ENCODE data around the gene WSCD1.
A peak's percentile ranks its signal among the peaks of the same experiment; 100 is the strongest.

The WSCD1 gene

DNA sequence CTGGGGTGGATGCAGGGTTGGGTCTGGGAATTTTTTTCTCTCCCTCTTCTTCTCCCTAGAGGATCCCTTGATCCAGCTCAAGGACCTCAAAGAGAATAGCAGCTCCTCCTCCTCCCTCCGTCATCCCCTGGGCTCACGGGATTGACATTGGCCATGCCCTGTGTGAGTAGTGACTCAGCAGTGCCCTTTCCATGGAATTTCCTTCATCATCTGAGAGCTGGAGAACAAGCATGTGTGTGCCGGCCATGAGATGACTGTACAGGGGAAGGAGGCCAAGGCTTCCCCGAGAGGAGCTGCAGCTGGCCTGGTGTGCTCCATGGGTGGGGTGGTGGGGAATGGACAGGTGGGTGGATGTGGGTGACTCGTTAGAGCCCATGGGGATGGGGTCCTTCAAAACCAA lies 8.9 kb upstream of the WSCD1 start:
- DNase-seq: no peak

DNA sequence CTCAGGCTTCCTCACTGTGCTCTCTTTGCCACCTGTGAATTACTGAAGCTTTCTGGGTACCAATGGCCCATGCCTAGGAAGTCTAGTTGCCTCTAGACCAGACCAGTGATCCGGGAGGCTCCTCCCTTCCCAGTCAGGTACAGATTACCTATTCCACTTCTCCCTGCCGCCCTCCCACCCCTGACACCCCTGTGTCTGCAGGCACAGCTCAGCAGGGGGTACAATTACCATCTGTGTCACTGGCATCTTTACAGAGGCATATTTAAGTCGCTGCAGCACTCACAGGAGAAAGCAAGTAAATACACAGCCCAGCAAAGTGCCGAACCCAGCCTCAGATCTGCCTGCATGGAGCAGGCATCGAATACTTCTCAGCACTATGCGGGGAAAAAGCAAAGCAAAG lies 5.3 kb upstream of the WSCD1 start:
- DNase-seq: no peak

DNA sequence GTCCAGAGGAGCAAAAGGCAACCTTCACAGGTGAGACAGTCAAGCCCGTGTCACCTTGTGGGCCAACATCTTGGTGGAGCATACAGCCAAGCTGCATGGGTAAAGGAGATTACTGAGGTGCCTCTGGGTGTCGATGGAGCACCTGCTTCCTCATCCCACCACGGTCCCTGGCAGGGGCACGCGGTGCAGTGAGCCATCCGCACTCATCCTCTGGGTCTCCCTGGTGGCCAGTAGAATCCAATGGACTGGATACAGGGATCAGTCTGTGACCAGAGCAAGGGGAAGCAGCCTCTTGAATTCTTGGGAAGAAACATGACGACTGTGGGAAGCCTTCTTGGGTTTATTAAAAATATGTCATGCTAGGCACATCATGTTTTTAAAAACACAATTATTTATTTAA lies 4.8 kb upstream of the WSCD1 start:
- DNase-seq: no peak

- no peak for DNase-seq
These were observed 3.8 kb upstream of the WSCD1 start for GRCh38 chr17:6066183-6066948.

DNA sequence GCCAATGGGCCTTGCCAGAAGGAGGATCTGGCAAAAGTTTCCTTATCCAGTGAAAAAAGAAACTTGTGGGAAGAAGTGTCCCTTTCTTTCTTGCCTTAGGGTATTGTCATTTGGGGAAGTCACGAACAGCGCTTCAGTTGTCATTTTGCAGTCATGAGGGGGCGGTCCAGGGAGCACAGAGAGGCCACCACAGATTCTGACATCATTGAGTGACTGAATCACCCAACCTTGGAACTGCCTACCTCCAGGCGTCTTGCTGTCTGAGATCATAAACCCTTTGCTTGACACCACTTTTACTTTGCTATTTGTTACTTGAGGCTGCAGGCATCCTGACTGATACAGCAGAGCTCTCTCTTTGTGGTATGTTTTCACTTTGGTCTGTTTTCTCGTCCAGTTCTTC lies 3.1 kb upstream of the WSCD1 start:
- no peak for DNase-seq

- DNase-seq: no peak
These were observed 292 bp downstream of the WSCD1 start for GRCh38 chr17:6070430-6070912.

DNA sequence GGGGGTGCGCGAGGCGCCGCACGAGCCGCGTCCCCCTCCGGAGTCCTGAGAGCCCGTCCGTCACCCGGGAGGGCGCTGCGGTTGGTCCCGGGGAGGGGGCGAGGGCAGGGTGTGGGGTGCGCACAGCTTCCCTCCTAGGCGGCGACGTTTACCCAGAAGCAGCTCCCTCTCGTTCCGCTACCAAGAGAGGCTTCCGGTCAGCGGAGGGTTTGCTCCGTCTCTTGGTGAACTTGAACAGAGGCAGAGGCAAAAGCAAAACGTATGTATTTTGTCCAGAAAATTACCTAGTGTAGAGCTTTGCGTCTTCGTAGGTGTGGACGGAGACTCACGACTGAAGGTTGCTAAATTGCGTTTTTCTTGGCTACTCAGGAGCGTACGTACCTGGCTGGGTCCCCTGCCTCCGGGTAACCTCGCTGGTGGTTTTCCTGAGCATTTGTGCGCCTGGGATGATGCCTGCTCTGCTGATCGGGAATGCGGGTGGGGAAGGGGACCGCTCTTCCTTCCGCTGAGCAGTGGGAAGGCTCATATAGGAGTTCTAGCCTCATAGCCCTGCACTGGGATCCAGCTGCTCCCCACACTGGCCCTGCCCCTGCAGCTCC lies 833 bp downstream of the WSCD1 start:
- no peak for DNase-seq

DNA sequence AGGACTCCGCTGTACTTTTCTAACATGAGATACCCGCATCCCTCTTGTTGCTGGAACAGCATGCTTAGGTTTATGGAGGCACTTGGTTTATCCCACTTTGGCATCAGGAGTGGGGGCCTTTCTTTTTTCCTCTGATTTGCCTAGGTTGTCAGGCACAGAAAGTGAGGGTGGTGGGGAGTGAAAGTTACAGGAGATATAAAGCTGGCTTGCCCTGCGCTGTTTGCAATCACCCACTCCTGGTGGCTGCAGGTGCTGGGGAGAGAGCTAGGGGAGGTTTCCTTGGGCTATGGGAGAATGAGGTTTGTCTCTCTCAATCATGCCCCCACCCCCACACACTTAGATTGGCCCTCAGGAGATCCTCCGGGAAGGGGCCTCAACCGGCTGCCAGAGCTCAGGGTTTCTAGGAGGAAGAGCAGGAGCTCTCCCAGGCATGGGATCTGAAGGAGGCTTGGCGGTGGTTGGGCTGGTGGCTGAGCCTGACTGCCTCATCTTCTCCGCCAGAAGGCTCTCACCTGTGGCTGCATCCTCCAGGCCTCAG lies 1.4 kb downstream of the WSCD1 start:
- no peak for DNase-seq

DNA sequence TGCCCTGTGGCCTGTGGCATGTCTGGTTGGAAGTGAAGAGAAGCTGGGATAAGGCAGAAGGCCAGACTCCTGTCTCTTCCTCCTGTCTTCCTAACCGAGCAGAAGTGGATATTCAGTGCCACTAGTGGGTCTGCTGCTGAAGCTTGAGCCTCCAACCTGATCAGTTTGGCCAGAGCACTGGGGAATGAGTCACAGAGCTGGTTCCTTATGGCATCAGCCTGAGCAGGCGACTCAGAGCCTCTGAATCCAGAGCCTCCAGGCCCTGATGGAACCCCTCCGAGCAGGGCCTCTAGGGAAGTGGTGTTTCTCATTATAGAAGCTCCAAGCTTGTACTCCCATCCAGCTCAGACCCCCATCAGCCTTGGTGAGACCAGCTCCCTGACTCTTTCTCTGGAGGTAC lies 2.0 kb downstream of the WSCD1 start:
- no peak for DNase-seq

GRCh38 chr17:6072611-6073010 lies 2.4 kb downstream of the WSCD1 start:
- peak in 1 of 2 experiments; percentile 23 for DNase-seq

- no peak for DNase-seq
These were observed 3.4 kb downstream of the WSCD1 start for GRCh38 chr17:6073620-6074019.

GRCh38 chr17:6075050-6075449 lies 4.9 kb downstream of the WSCD1 start:
- no peak for DNase-seq

GRCh38 chr17:6075845-6076244 lies 5.7 kb downstream of the WSCD1 start:
- no peak for DNase-seq

GRCh38 chr17:6077752-6078151 lies 7.6 kb downstream of the WSCD1 start:
- DNase-seq: no peak

DNA sequence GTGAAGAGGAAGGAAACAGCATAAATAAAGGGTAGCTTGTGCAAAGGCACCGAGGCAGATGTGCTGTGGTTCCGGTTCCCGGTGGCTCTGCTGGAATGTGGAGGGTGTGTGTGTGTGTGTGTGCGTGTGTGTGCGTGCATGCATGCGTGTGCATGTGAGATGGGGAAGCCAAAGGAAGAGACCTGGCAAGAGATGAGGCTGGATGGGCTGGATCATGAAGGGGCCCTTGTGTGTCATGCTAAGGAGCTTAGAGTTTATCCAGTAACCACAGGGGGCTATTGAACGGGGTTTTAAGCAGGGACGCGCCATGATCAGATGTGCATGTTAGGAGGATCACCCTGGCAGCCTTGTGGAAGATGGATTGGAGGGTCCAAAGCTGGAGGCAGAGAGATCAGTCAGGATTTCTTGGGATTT lies 8.3 kb downstream of the WSCD1 start:
- DNase-seq: no peak

GRCh38 chr17:6079155-6079888 lies 9.1 kb downstream of the WSCD1 start:
- no peak for DNase-seq

- no peak for DNase-seq
These were observed 9.8 kb downstream of the WSCD1 start for GRCh38 chr17:6079960-6080359.

- no peak for DNase-seq
These were observed 10.7 kb downstream of the WSCD1 start for GRCh38 chr17:6080711-6081430.

- DNase-seq: no peak
These were observed 12.2 kb downstream of the WSCD1 start for GRCh38 chr17:6082335-6082734.

GRCh38 chr17:6084311-6085161 lies 14.4 kb downstream of the WSCD1 start:
- no peak for DNase-seq

DNA sequence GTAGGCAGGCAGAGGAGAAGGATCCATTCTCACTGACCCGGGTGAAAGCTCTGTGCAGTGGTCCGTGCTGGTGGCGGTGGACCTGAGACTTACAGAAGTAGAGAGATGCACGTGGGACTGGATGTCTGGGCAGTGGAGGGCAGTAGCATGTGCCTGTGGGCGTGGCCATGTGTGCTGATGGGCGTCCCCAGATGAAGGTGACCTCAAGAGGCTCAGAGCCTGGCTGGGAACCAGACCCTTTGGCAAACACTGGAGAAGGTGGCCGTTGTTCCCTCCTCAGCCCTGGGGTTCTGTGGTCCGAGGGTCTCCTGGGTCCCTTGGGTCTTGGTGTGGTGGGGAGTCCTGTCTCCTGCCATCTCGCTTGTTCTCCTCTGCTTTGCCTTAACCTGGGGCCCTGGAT lies 15.6 kb downstream of the WSCD1 start:
- no peak for DNase-seq

All from NCI-H187 (cell line).